GM12872 (cell line): ENCODE measurements around the gene MFN2.

Source experiments
- CTCF ChIP-seq: IDR thresholded peaks from 3 replicates; pipeline ENCODE4 v1.5.1; 2011; ENCODE audit warnings: low read depth, mild to moderate bottlenecking, low read length, moderate library complexity; ENCODE audit not compliant: insufficient read depth

MFN2 gene

GRCh38 chr1:12034381-12034801 lies 54.1 kb downstream of the MFN2 start:
- no peak for TF ChIP-seq CTCF

- no peak for TF ChIP-seq CTCF
Observed at GRCh38 chr1:12035312-12035711, 55.1 kb downstream of the MFN2 start.

- no peak for TF ChIP-seq CTCF
Observed at GRCh38 chr1:12037486-12038355, 57.5 kb downstream of the MFN2 start.

- TF ChIP-seq CTCF = no peak
Observed at GRCh38 chr1:12038356-12039163, 58.3 kb downstream of the MFN2 start.

- TF ChIP-seq CTCF = no peak
Observed at GRCh38 chr1:12039164-12039525, 58.9 kb downstream of the MFN2 start.

- TF ChIP-seq CTCF = no peak
Observed at GRCh38 chr1:12040457-12041051, 60.3 kb downstream of the MFN2 start.

- TF ChIP-seq CTCF = no peak
Observed at GRCh38 chr1:12046749-12047119, 66.5 kb downstream of the MFN2 start.
